Effector CD8-positive, alpha-beta T cell (primary cell): ENCODE results near the gene SYNCRIP.
A peak's percentile ranks its signal among the peaks of the same experiment; 100 is the strongest.
"Not testable (repeated sequence)": the region's sequence is repeated elsewhere in the genome, so short reads cannot be mapped to it uniquely, and the experiment has no call there.

Experiments
- DNase-seq: peaks from one replicate; lab custom pipeline; 2025; lab: John Stamatoyannopoulos, UW
- total RNA-seq, 4 experiments: gene quantifications; one replicate each; lab custom pipeline; 2026; lab: John Stamatoyannopoulos, UW

The SYNCRIP gene
- total RNA-seq: 49.6 to 88.7 (median 65.4) reads per million in 4 experiments

- DNase-seq: peak; percentile 97
Measured at GRCh38 chr6:85642774-85643536, at the start of gene SYNCRIP. SYNCRIP (minus strand) TSS chr6:85642886; CDS start chr6:85641439, 1,447 bp downstream.

GRCh38 chr6:85691478-85691877, 48.8 kb upstream of the SYNCRIP start:
- DNase-seq: no peak

- no peak for DNase-seq
Measured at GRCh38 chr6:85690071-85690470, 47.4 kb upstream of the SYNCRIP start.

- DNase-seq: no peak
Measured at GRCh38 chr6:85685713-85686112, 43.0 kb upstream of the SYNCRIP start.

- DNase-seq: no peak
Measured at GRCh38 chr6:85684809-85685171, 42.1 kb upstream of the SYNCRIP start.

GRCh38 chr6:85684133-85684808, 41.6 kb upstream of the SYNCRIP start:
- no peak for DNase-seq

- not testable (repeated sequence) for DNase-seq
Measured at GRCh38 chr6:85681899-85682298, 39.2 kb upstream of the SYNCRIP start.

- no peak for DNase-seq
Measured at GRCh38 chr6:85680388-85680787, 37.7 kb upstream of the SYNCRIP start.

GRCh38 chr6:85679445-85680123, 36.9 kb upstream of the SYNCRIP start:
- DNase-seq: no peak

GRCh38 chr6:85678602-85679444, 36.1 kb upstream of the SYNCRIP start:
- DNase-seq: peak; percentile 95

GRCh38 chr6:85678026-85678601, 35.4 kb upstream of the SYNCRIP start:
- peak; percentile 44 for DNase-seq

- DNase-seq: no peak
Measured at GRCh38 chr6:85677234-85677956, 34.7 kb upstream of the SYNCRIP start.

GRCh38 chr6:85676086-85676729, 33.5 kb upstream of the SYNCRIP start:
- DNase-seq: no peak

- DNase-seq: no peak
Measured at GRCh38 chr6:85675030-85675819, 32.5 kb upstream of the SYNCRIP start.

- DNase-seq: no peak
Measured at GRCh38 chr6:85674604-85675003, 31.9 kb upstream of the SYNCRIP start.

- DNase-seq: no peak
Measured at GRCh38 chr6:85673198-85674139, 30.8 kb upstream of the SYNCRIP start.

GRCh38 chr6:85672623-85673022, 29.9 kb upstream of the SYNCRIP start:
- DNase-seq: no peak

GRCh38 chr6:85672050-85672449, 29.4 kb upstream of the SYNCRIP start:
- no peak for DNase-seq
